ENCODE measurements around the gene UBA6. TPM values are rescaled to one million over a fixed set of nuclear protein-coding genes. Genes with fewer than 3 reads are reported as not detected.
A peak's percentile ranks its signal among the peaks of the same experiment; 100 is the strongest.
"Not testable (repeated sequence)": the region's sequence is repeated elsewhere in the genome, so short reads cannot be mapped to it uniquely, and the experiment has no call there.

The UBA6 gene
- total RNA-seq (2014; rRNA removed; shearing (Covaris generic)), result 134 and 178 TPM in 2 replicates

DNA sequence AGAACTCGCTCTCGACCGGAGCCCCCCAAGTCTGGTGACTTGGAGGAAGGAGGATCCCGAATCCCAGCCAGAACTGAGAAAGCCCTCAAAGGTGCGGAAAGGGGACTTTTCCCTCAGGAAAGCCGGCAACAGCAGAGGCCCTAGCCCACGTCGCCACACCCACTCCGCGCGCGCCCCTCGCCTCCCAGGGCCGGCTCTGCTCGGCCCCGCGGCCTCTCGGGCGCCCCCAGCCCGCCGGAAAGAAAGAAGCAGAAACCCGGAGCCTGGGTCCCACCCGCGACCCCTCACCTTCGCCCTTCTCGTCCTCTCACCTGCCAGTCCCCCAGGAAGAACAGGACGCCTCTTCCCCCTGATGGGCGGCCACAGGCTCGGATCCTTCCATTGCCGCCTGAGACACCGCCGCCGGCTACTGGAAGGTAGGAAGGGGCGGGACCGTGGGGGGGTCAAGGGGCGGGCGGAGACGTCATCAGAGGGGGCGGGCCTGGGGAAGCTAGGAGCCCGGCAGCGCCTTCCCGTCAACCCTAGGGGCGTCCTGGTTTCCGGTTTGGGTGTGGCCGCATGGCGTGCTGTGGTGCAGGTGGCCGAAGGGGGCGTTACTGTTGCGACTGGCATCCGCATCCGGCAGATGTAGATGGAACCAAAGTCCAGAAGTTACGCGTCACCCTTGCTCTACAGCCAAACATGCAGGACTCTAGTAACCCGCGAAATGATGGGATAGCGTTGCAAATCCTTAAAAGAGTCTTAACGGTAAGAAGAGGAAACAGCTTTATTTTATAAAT is at the start of gene UBA6:
Gene UBA6 (minus strand): TSS at position 418 of the 779 bp plus-strand sequence. CDS start 36 bp downstream, at position 382.
- DNase-seq (ENCODE audit: low spot score), result peak; percentile 89

DNA sequence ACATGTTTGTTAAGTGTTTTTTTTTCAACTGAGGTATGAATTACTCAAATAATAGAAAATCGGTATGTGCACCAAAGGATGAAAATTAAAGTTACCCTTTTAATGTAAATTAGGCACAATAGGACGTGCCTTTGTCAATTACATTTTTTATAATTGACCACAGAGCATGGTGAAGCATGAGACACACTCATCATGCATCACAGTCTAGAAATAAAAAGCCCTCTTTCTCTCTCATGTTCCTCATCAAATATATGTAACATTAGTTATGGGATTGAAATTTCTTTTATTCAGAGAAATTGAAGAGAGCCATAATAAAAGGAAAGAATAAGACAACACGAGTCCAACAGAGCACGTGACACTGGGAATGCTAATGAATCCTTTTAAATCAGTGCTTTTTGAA is 49.7 kb upstream of the UBA6 start:
- no peak for DNase-seq (ENCODE audit: low spot score)

- DNase-seq (ENCODE audit: low spot score), result no peak
Observed at GRCh38 chr4:67749286-67749685, 48.3 kb upstream of the UBA6 start.

GRCh38 chr4:67746797-67747495 is 46.0 kb upstream of the UBA6 start:
- DNase-seq (ENCODE audit: low spot score), result peak; percentile 30

GRCh38 chr4:67744561-67745283 is 43.8 kb upstream of the UBA6 start:
- no peak for DNase-seq (ENCODE audit: low spot score)

DNA sequence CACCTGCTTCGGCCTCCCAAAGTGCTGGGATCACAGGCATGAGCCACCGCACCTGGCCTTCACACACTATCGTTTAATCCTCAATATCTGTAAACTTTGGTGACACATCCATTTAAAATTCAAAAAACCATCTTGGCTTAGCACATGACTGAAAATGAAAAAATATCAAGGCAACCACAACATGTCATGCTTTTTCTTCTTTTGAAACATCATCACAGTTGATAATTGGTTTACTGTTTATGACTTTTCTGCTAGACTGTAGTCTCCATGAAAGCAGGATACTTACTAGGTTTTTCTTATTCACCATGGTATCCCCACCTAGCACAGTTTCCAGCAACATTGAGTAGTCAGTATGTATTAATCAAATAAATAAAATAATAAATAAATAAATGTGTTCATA is 42.2 kb upstream of the UBA6 start:
- DNase-seq (ENCODE audit: low spot score), result no peak

GRCh38 chr4:67736262-67736661 is 35.3 kb upstream of the UBA6 start:
- no peak for DNase-seq (ENCODE audit: low spot score)

- no peak for DNase-seq (ENCODE audit: low spot score)
Observed at GRCh38 chr4:67735325-67735724, 34.4 kb upstream of the UBA6 start.

DNA sequence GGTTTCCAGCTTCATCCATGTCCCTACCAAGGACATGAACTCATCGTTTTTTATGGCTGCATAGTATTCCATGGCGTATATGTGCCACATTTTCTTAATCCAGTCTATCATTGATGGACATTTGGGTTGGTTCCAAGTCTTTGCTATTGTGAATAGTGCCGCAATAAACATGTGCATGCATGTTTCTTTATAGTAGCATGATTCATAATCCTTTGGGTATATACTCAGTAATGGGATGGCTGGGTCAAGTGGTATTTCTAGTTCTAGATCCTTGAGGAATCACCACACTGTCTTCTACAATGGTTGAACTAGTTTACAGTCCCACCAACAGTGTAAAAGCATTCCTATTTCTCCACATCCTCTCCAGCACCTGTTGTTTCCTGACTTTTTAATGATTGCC is 29.6 kb upstream of the UBA6 start:
- not testable (repeated sequence) for DNase-seq (ENCODE audit: low spot score)

- DNase-seq (ENCODE audit: low spot score), result peak; percentile 42
Observed at GRCh38 chr4:67727124-67727850, 26.3 kb upstream of the UBA6 start.

GRCh38 chr4:67725981-67726380 is 25.0 kb upstream of the UBA6 start:
- DNase-seq (ENCODE audit: low spot score), result no peak

DNA sequence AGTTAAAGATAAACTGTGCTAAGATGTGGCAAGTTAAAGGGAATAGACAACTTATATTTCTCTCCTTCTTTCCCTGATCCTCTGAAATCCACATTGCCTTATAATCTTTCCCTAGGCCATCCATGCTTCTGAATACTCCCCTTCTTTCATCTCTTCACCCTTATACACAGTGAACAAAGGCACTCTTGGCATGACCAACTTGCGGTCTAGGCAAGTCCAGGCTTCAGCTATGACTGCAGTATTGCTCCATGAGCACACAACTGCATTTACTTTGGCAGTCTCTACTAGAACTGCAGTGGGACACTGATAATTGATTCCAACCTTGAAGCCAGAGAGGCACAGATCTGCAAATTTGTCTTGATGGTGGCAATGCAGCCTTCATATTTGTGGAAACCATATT is 24.2 kb upstream of the UBA6 start:
- DNase-seq (ENCODE audit: low spot score), result no peak

GRCh38 chr4:67723949-67724348 is 23.0 kb upstream of the UBA6 start:
- DNase-seq (ENCODE audit: low spot score), result no peak

DNA sequence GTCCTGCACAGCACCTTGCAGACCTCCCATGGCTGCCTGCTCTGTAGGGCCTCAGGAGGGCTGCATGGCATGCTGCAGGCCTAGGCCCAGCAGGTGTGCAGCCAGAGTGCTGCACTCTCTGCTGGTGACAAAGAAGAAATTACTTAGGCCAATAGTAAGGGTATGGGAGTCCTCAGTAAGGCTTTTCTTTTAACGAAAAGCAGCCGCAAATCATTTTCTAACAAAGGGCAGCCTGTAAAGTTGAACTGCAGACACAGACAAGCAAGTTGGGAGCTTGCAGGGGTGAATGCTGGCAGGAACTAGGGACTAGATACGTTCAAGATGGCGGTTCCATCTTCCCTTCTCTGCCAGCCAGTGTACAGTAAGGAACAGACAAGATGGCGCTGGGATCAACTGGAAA is 22.4 kb upstream of the UBA6 start:
- DNase-seq (ENCODE audit: low spot score), result no peak

- peak; percentile 88 for DNase-seq (ENCODE audit: low spot score)
Observed at GRCh38 chr4:67721770-67722597, 21.0 kb upstream of the UBA6 start.

DNA sequence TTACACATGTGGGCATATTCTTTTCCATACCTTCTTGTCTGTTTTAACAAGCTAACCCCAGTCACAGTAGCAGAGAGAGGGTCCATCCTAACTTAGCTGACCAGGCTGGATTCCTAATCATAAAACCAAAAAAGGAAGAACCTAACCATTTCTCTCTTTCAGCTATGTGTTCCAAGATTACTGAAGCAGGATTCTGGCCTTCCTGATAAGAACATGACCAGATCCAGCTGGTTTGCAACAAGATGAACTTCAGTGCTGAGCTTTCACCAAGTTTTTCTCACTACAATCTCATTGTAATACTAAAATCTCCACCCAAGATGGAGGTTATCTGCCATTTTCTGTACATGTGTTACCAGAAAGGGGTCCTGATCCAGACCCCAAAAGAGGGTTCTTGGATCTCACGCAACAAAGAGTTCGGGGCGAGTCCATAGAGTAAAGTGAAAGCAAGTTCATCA is 20.4 kb upstream of the UBA6 start:
- DNase-seq (ENCODE audit: low spot score), result no peak

DNA sequence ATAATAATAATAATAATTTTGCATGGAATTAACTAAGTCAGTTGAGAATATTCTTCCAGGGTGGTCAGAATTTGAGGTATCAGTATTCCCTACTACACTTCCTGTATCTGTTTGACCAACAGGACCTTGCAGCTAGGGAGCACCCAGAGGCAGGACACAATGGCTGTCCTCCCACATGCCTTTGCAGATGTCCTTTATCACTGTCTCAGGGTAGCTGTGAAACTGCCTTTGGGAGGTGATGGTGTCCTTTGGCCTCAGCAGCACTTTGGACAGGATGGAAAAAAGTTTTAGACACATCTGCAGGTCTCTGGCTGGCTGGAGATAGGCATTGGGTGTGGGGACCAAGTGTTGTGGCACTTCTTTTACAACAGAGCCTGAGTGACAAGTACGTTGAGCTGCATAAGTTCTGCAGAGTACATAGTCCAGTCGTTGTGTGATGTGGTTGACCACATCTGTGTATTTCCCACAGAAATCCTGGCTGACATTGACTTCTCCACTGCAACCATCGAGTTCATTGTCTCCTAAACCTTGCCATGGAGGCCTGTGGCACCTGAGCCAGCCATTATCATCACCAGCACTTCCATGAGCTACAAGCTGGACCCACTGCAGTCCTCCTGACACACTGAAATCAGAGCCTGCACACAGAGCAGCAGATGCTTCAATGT is 19.1 kb upstream of the UBA6 start:
- no peak for DNase-seq (ENCODE audit: low spot score)

DNA sequence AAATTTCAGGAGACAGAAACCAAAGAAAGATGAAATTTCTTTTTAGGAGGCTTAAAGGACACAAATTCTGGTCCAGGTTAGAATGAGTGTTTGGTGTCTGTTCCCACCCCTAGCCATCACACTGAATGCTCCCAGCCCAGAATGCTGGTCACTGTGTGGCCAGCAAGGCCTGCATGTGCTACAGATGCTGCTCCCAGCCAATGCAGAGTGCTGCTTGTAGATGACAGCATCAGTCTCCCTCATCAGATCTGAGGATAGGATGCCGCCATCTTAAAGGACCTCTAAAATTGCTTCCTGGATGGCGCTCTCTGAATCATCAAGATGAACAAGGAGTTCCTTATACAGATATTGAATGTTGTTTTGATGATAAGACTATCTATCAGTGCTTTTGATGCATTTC is 17.9 kb upstream of the UBA6 start:
- no peak for DNase-seq (ENCODE audit: low spot score)

- no peak for DNase-seq (ENCODE audit: low spot score)
Observed at GRCh38 chr4:67717586-67717985, 16.6 kb upstream of the UBA6 start.

- no peak for DNase-seq (ENCODE audit: low spot score)
Observed at GRCh38 chr4:67714955-67715354, 14.0 kb upstream of the UBA6 start.

DNA sequence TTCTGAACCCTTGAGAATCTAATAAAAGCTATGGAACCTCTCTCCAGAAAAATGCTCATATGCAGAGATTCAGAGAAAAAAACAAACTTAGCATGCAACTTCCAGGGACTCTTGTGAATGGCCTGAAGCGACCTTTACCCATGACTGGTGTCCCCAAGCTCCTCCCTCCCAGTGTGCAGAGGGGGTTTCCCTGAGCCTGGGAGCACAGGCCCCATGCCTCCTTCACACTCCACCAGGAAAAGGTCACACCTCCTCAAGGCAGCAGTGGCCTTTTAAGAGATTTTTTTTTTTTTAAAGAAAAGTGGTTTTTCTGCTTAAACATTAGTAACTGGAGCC is 13.3 kb upstream of the UBA6 start:
- DNase-seq (ENCODE audit: low spot score), result peak; percentile 27

All from A172 (cell line).